ENCODE measurements around the gene ARL8A.

The ARL8A gene

GRCh38 chr1:202150602-202151001, 6.1 kb upstream of the ARL8A start:
- no peaks in the 10 kb centered on the region for H3K4me1 ChIP-seq (ENCODE audit: low read length)
- no peaks in the 10 kb centered on the region for H3K27me3 ChIP-seq (replicated peaks; ENCODE audit: insufficient read depth, low read length)
- H4K20me1 ChIP-seq (ENCODE audit: insufficient read depth, low read length): no peaks in the 10 kb centered on the region
- TF ChIP-seq EZH2 (optimal IDR thresholded peaks at IDR 0.05; ENCODE audit: low read depth, low read length) (no peak), EZH2phosphoT487 (IDR thresholded peaks at IDR 0.05; ENCODE audit: low read length) (no peak), CTCF (IDR thresholded peaks at IDR 0.05; ENCODE audit: low read length) (no peak)
- peaks cover 10% of the 10 kb centered on the region; the same call in 1 of the 2 replicates for H3K36me3 ChIP-seq (replicated peaks; ENCODE audit: insufficient read depth, low read length)
- no peak overlapping the region for H3K4me3 ChIP-seq (ENCODE audit: low read length)
- DNase-seq: no peak
- no peak overlapping the region for H3K27ac ChIP-seq (ENCODE audit: low read length)
- no peaks in the 10 kb centered on the region for H3K9me2 ChIP-seq (replicated peaks; ENCODE audit: insufficient read depth, low read length)
- no peaks in the 10 kb centered on the region for H3K9me3 ChIP-seq (replicated peaks; ENCODE audit: insufficient read depth, low read length)
- H3F3A ChIP-seq (ENCODE audit: insufficient read depth, low read length): peaks cover under 1% of the 10 kb centered on the region; the same call in 1 of the 2 replicates
- no peak overlapping the region for H3K4me2 ChIP-seq (ENCODE audit: low read depth, low read length)
- H2AFZ ChIP-seq (ENCODE audit: low read length): no peak overlapping the region
- 0 out of 2 replicates have a peak, but pooled peaks cover 4% of the 10 kb centered on the region for H3K79me2 ChIP-seq (ENCODE audit: low read length)
- H3K9ac ChIP-seq (ENCODE audit: low read length): no peak overlapping the region

DNA sequence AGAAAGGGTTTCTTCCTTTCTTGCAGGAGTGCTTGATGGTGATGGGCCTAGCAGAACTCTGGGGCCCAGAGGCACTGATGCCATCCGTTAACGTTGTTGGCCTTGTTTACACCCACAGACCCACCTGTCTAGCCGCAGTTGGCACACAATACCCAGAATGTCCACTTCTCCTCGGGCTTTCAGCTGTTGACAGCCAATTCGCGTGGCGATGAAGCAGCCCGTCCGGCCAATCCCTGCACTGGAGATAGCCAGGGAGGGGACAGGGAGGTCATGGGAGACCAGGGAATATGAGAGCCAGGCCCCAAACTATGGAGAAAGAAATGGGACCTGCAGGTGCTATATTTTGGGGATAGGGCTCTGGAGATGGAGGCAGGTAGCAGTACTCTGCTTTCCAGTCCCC, 5.7 kb upstream of the ARL8A start:
- Histone ChIP-seq H4K20me1 (ENCODE audit: insufficient read depth, low read length) (no peaks in the 10 kb centered on the region), H3K36me3 (replicated peaks; ENCODE audit: insufficient read depth, low read length) (0 out of 2 replicates have a peak, but pooled peaks cover 10% of the 10 kb centered on the region), H2AFZ (ENCODE audit: low read length) (no peak overlapping the region), H3F3A (ENCODE audit: insufficient read depth, low read length) (peaks cover 5% of the 10 kb centered on the region), H3K27me3 (replicated peaks; ENCODE audit: insufficient read depth, low read length) (no peaks in the 10 kb centered on the region), H3K4me1 (ENCODE audit: low read length) (no peaks in the 10 kb centered on the region), H3K9me2 (replicated peaks; ENCODE audit: insufficient read depth, low read length) (no peaks in the 10 kb centered on the region), H3K4me2 (ENCODE audit: low read depth, low read length) (no peak overlapping the region), H3K9me3 (replicated peaks; ENCODE audit: insufficient read depth, low read length) (no peaks in the 10 kb centered on the region), H3K79me2 (ENCODE audit: low read length) (0 out of 2 replicates have a peak, but pooled peaks cover under 1% of the 10 kb centered on the region), H3K9ac (ENCODE audit: low read length) (no peak overlapping the region), H3K4me3 (ENCODE audit: low read length) (no peak overlapping the region), H3K27ac (ENCODE audit: low read length) (no peak overlapping the region)
- TF ChIP-seq EZH2 (optimal IDR thresholded peaks at IDR 0.05; ENCODE audit: low read depth, low read length) (no peak), CTCF (IDR thresholded peaks at IDR 0.05; ENCODE audit: low read length) (no peak), EZH2phosphoT487 (IDR thresholded peaks at IDR 0.05; ENCODE audit: low read length) (no peak)
- no peak for DNase-seq

GRCh38 chr1:202149566-202149965, 5.0 kb upstream of the ARL8A start:
- Histone ChIP-seq H3K9ac (ENCODE audit: low read length) (no peak overlapping the region), H3K9me3 (replicated peaks; ENCODE audit: insufficient read depth, low read length) (no peaks in the 10 kb centered on the region), H3K79me2 (ENCODE audit: low read length) (no peaks in the 10 kb centered on the region), H2AFZ (ENCODE audit: low read length) (no peak overlapping the region), H4K20me1 (ENCODE audit: insufficient read depth, low read length) (no peaks in the 10 kb centered on the region), H3K27me3 (replicated peaks; ENCODE audit: insufficient read depth, low read length) (no peaks in the 10 kb centered on the region), H3K9me2 (replicated peaks; ENCODE audit: insufficient read depth, low read length) (no peaks in the 10 kb centered on the region), H3F3A (ENCODE audit: insufficient read depth, low read length) (peaks cover 8% of the 10 kb centered on the region), H3K4me3 (ENCODE audit: low read length) (no peak overlapping the region), H3K4me1 (ENCODE audit: low read length) (no peaks in the 10 kb centered on the region), H3K4me2 (ENCODE audit: low read depth, low read length) (no peak overlapping the region), H3K27ac (ENCODE audit: low read length) (no peak overlapping the region), H3K36me3 (replicated peaks; ENCODE audit: insufficient read depth, low read length) (0 out of 2 replicates have a peak, but pooled peaks cover 10% of the 10 kb centered on the region)
- DNase-seq: no peak
- TF ChIP-seq EZH2 (optimal IDR thresholded peaks at IDR 0.05; ENCODE audit: low read depth, low read length): no peak
- no peak for TF ChIP-seq EZH2phosphoT487 (IDR thresholded peaks at IDR 0.05; ENCODE audit: low read length)
- TF ChIP-seq CTCF (IDR thresholded peaks at IDR 0.05; ENCODE audit: low read length): no peak
